Upper lobe of right lung (tissue), 1 donor: ENCODE data around the gene C14orf132. TPM values are rescaled to one million over a fixed set of nuclear protein-coding genes. Genes with fewer than 3 reads are reported as not detected.

ENCODE experiments used
- ATAC-seq: fragments of 200-7000 bp; cut with Tn5 transposase; one replicate; pipeline ENCODE4 v1.9.1; 2020; ENCODE audit warnings: mild to moderate bottlenecking, moderate library complexity
- DNase-seq: peaks from one replicate; pipeline ENCODE4 v3.0.0-alpha.2; 2020
- H3K27ac ChIP-seq: fragments of 200-600 bp; one replicate; pipeline ENCODE4 v1.8.0; 2022
- H3K27me3 ChIP-seq: fragments of 200-600 bp; one replicate; pipeline ENCODE4 v1.8.0; 2022; ENCODE audit warnings: mild to moderate bottlenecking
- H3K36me3 ChIP-seq: fragments of 200-600 bp; one replicate; pipeline ENCODE4 v1.8.0; 2022
- H3K4me1 ChIP-seq: fragments of 200-600 bp; one replicate; pipeline ENCODE4 v1.8.0; 2022
- H3K4me3 ChIP-seq: fragments of 200-600 bp; one replicate; pipeline ENCODE4 v1.8.0; 2022; ENCODE audit warnings: mild to moderate bottlenecking
- H3K9me3 ChIP-seq: fragments of 200-600 bp; one replicate; pipeline ENCODE4 v1.8.0; 2022
- intact Hi-C: fragments of 100-400 bp; cut with DNase I; formaldehyde crosslinking; loops from one replicate; pipeline ENCODE4 v1.11.0; 2022
- total RNA-seq: library from RNA; stranded (reverse); fragmentation: NEBNext Ultra II Directional; extraction: Animal tissue kit (Norgen Biotek cat#: 25700); gene quantifications from one replicate; pipeline ENCODE4 v1.2.1, GENCODE V29; 2021
- TF ChIP-seq, protein P1 (sequence below): fragments of 200-600 bp; IDR thresholded peaks from one replicate; pipeline ENCODE4 v1.8.0; 2022; ENCODE audit warnings: antibody characterized with exemption
- donor health status: DM: no; HTN: yes; CAD: no; lungs with severe emphysema.

Gene C14orf132
- total RNA-seq, 1 donor from 2014 or later = 63.1 TPM

- H3K36me3 ChIP-seq = no peaks in the 10 kb centered on the region
- DNase-seq (no peak), ATAC-seq (no peak)
- peaks cover 4% of the 10 kb centered on the region for H3K4me1 ChIP-seq
- H3K27ac ChIP-seq = no peak overlapping the region
- TF ChIP-seq, protein P1, sequence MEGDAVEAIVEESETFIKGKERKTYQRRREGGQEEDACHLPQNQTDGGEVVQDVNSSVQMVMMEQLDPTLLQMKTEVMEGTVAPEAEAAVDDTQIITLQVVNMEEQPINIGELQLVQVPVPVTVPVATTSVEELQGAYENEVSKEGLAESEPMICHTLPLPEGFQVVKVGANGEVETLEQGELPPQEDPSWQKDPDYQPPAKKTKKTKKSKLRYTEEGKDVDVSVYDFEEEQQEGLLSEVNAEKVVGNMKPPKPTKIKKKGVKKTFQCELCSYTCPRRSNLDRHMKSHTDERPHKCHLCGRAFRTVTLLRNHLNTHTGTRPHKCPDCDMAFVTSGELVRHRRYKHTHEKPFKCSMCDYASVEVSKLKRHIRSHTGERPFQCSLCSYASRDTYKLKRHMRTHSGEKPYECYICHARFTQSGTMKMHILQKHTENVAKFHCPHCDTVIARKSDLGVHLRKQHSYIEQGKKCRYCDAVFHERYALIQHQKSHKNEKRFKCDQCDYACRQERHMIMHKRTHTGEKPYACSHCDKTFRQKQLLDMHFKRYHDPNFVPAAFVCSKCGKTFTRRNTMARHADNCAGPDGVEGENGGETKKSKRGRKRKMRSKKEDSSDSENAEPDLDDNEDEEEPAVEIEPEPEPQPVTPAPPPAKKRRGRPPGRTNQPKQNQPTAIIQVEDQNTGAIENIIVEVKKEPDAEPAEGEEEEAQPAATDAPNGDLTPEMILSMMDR = no peak
- no peak overlapping the region for H3K4me3 ChIP-seq
- no peaks in the 10 kb centered on the region for H3K27me3 ChIP-seq
- H3K9me3 ChIP-seq = no peaks in the 10 kb centered on the region
- intact Hi-C loops = no loop called here
Measured at GRCh38 chr14:96079066-96079465, 39.9 kb downstream of the C14orf132 start.

DNA sequence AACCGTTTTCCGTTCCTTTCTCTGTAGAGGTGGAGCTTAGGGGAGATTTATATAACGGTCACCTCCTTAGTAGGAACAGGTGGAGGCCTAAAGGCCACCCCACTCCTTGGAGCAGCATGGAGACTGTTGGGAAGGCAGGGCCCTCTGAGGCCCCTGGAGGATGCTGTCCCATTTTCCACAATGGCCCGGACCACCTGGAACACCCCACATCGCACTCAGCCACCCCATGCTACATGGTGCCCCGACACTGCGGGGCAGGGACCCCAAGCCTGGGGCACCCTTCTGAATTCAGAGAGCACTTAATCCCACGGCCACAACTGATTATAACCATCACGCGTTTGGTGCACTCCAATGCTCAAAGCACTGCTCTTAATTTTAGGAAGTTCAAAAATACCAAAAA, 41.4 kb downstream of the C14orf132 start:
- ATAC-seq (no peak), DNase-seq (no peak)
- intact Hi-C loops = no loop called here
- H3K27ac ChIP-seq = no peak overlapping the region
- H3K4me1 ChIP-seq = peaks cover 4% of the 10 kb centered on the region
- TF ChIP-seq, protein P1 = no peak
- no peaks in the 10 kb centered on the region for H3K9me3 ChIP-seq
- H3K36me3 ChIP-seq = no peaks in the 10 kb centered on the region
- H3K4me3 ChIP-seq = no peak overlapping the region
- no peaks in the 10 kb centered on the region for H3K27me3 ChIP-seq

DNA sequence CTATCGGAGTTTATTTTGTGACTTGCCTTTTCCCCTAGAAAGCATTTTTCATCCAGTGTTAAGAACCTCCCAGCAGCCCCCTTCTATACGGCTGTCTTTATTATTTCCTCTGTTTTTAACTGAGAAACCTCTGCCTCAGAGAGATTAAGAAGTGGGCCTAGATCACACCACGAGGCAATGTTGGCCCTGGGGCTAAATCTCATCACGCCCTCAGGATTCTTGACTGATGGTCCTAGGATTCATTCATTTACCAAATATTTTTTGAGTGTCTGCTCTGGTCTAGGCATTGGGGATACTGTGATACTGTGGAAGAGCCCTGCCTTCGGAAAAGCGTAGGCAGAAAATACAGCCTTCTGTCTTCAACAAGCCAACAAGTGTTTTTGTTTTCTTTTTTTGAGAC, 42.1 kb downstream of the C14orf132 start:
- Histone ChIP-seq H3K27me3 (no peaks in the 10 kb centered on the region), H3K4me1 (peaks cover 4% of the 10 kb centered on the region), H3K27ac (no peak overlapping the region), H3K9me3 (no peaks in the 10 kb centered on the region), H3K4me3 (no peak overlapping the region), H3K36me3 (no peaks in the 10 kb centered on the region)
- DNase-seq (no peak), ATAC-seq (no peak)
- TF ChIP-seq, protein P1 = no peak
- intact Hi-C loops = no loop called here

DNA sequence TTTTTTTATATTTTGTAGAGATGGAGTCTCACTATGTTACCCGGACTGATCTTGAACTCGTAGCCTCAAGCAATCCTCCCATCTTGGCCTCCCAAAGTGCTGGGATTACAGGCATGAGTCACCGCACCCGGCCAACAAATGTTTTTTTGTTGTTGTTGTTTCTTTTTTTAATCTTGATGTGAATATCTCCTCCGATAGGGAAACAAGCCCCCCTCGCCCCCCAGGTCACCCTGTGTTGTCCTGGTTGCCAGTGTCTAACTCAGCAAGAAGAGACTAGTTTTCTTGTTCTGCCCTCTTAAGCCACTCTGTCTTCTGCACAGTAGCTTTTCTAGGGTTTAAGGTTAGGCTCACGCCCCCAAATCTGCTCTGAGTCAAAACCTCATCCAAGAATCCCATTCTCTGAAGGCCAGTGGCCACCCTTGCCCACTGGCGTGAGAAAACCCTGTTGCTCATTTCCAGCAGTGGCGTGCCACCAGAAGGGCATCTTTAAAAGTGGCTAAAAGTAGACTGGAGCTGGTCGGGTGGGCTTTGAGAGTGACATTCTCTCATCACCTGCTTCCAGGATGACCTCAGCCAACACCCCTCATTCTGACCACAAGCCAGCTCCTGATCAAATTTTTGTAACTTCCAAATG, 42.7 kb downstream of the C14orf132 start:
- TF ChIP-seq, protein P1 = no peak
- H3K9me3 ChIP-seq = no peaks in the 10 kb centered on the region
- no peak overlapping the region for H3K4me3 ChIP-seq
- no peaks in the 10 kb centered on the region for H3K27me3 ChIP-seq
- peaks cover 4% of the 10 kb centered on the region for H3K36me3 ChIP-seq
- no peak for DNase-seq
- H3K4me1 ChIP-seq = peaks cover 4% of the 10 kb centered on the region
- intact Hi-C loops = no loop called here
- H3K27ac ChIP-seq = no peak overlapping the region
- ATAC-seq = no peak

DNA sequence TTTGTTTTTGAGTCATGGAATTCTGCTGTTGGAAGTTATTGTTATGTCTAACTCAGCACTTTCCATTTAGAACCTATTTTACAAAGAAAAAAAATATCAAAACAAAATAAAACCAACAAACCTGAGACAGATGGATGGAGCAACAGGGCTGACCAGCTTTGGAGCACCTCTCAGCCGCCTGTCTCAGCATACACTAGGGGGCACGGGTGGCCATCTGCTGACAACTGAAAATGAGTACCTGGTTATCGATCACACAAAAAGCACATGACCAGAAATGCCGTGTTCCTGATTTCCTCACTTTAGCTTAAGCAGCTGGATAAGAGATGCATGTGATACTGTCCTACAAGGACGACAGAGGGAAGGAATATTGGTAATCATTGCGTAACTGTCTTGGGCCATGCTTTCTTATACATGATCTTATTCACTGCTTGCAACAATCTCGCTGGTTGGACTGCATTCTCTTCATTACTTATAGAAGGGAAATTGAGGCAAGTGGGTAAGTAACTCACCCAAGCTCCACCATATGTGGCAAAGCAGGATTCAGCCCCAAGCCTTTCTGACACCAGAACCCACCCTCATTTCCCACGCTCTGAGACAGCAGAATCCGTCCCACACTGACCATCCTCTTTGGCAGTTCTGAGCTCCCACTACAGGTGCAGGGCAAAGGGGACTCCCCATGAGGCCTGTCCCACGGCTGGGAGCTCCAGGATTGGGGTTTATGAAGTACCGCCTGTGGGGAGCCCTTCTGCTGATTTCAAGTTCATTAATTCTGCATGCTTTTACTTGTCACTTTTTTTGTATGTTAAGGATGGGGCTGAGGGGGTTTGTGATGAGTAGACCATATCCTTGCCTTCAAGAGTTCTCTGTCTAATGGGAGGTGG, 43.5 kb downstream of the C14orf132 start:
- no peak overlapping the region for H3K27ac ChIP-seq
- no peaks in the 10 kb centered on the region for H3K27me3 ChIP-seq
- DNase-seq = no peak
- peaks cover 4% of the 10 kb centered on the region for H3K4me1 ChIP-seq
- H3K4me3 ChIP-seq = no peak overlapping the region
- TF ChIP-seq, protein P1 = no peak
- H3K9me3 ChIP-seq = no peaks in the 10 kb centered on the region
- intact Hi-C loops = no loop called here
- H3K36me3 ChIP-seq = peaks cover 11% of the 10 kb centered on the region
- no peak for ATAC-seq
